Endothelial cell of umbilical vein (primary cell): ENCODE results near the gene DIP2C. TPM values are rescaled to one million over a fixed set of nuclear protein-coding genes. Genes with fewer than 3 reads are reported as not detected.

Source experiments
- BruUV-seq: library from RNA; stranded (reverse); fragments of 400-500 nt; replicated peaks from 2 replicates; lab custom pipeline; 2021; lab: Mats Ljungman, UMichigan
- CTCF ChIA-PET: fragments of 300-600, 350-600 bp; sonication (Branson Sonifier 250); formaldehyde crosslinking; loops from one replicate; lab custom pipeline; 2021; ENCODE audit warnings: antibody characterized with exemption, inconsistent platforms; lab: Charles Lee
- POLR2A ChIA-PET: fragments of 300-600, 350-600 bp; sonication (Branson Sonifier 250); formaldehyde crosslinking; loops from one replicate; lab custom pipeline; 2021; ENCODE audit warnings: antibody characterized with exemption, inconsistent platforms; lab: Charles Lee
- DNase-seq: peaks from one replicate; pipeline ENCODE4 v3.0.0-alpha.2; 2011; ENCODE audit warnings: low read depth, low spot score
- FAIRE-seq: peaks from 2 replicates; lab custom pipeline; 2011; peaks lifted over from hg19 to GRCh38; lab: Jason Lieb, UNC
- H2AFZ ChIP-seq: 2 replicates; pipeline ENCODE4 v1.6.0; 2012; ENCODE audit warnings: low read depth, low read length, control low read depth, inconsistent platforms
- H3K27ac ChIP-seq: 2 replicates; pipeline ENCODE4 v1.5.1; 2011; ENCODE audit warnings: low read depth, mild to moderate bottlenecking, control low read depth, low read length, moderate library complexity; ENCODE audit not compliant: insufficient read depth
- H3K27me3 ChIP-seq, 2 experiments: 2 replicates each; pipeline versions ENCODE4 v1.6.0 to v1.6.1; 2011; ENCODE audit warnings: low read length in 2 of 2, mixed read lengths in 1 of 2; ENCODE audit not compliant: control insufficient read depth in 2 of 2, insufficient read depth in 2 of 2
- H3K36me3 ChIP-seq, 2 experiments: 2 replicates in 1 of 2; 3 replicates in 1 of 2; pipeline ENCODE4 v1.5.1; 2011; ENCODE audit warnings: low read length in 2 of 2, mild to moderate bottlenecking in 1 of 2, moderate library complexity in 1 of 2; ENCODE audit not compliant: control insufficient read depth in 2 of 2, insufficient read depth in 2 of 2; ENCODE audit errors: extremely low read depth in 1 of 2
- H3K4me1 ChIP-seq: 3 replicates; pipeline ENCODE4 v1.5.1; 2011; ENCODE audit warnings: mild to moderate bottlenecking, low read length; ENCODE audit not compliant: control insufficient read depth, insufficient read depth; ENCODE audit errors: extremely low read depth
- H3K4me2 ChIP-seq: 2 replicates; pipeline ENCODE4 v1.6.1; 2011; ENCODE audit warnings: low read length, control low read depth, mixed read lengths; ENCODE audit not compliant: insufficient read depth
- H3K4me3 ChIP-seq, 3 experiments: fragments of 200-600 bp in 1 of 3; sonication (generic), shearing (Covaris generic) in 1 of 3; replicated peaks in 1 of 3; 2 replicates each; pipeline ENCODE4 v1.5.1; 2011 to 2016; ENCODE audit warnings: control low read depth in 3 of 3, low read length in 3 of 3, mild to moderate bottlenecking in 2 of 3, inconsistent platforms in 1 of 3, low read depth in 1 of 3, moderate library complexity in 1 of 3; ENCODE audit not compliant: insufficient read depth in 1 of 3
- H3K79me2 ChIP-seq: 2 replicates; pipeline ENCODE4 v1.6.0; 2012; ENCODE audit warnings: low read length, inconsistent platforms; ENCODE audit not compliant: control insufficient read depth, insufficient read depth
- H3K9ac ChIP-seq: replicated peaks from 2 replicates; pipeline ENCODE3; 2011; ENCODE audit warnings: low read length, control low read depth; ENCODE audit not compliant: insufficient read depth; ENCODE audit errors: extremely low read depth
- H3K9me1 ChIP-seq: replicated peaks from 3 replicates; pipeline ENCODE4 v1.6.0; 2011; ENCODE audit warnings: mild to moderate bottlenecking, low read length; ENCODE audit not compliant: control insufficient read depth, insufficient read depth; ENCODE audit errors: extremely low read depth
- H3K9me3 ChIP-seq: replicated peaks from 2 replicates; pipeline ENCODE4 v1.5.1; 2012; ENCODE audit warnings: low read length, inconsistent platforms; ENCODE audit not compliant: control insufficient read depth, insufficient read depth
- H4K20me1 ChIP-seq: replicated peaks from 2 replicates; pipeline ENCODE3; 2011; ENCODE audit warnings: mild to moderate bottlenecking, low read length; ENCODE audit not compliant: control insufficient read depth, insufficient read depth; ENCODE audit errors: extremely low read depth
- EZH2 ChIP-seq: IDR thresholded peaks from 2 replicates; pipeline ENCODE4 v1.6.1; 2012; ENCODE audit warnings: borderline replicate concordance, low read depth, mild to moderate bottlenecking, moderate library complexity, low read length, inconsistent platforms; ENCODE audit not compliant: severe bottlenecking
- FOS ChIP-seq: IDR thresholded peaks from 2 replicates; pipeline ENCODE4 v1.6.1; 2011; ENCODE audit warnings: mild to moderate bottlenecking, low read length, moderate library complexity, borderline replicate concordance; ENCODE audit not compliant: insufficient read depth
- GATA2 ChIP-seq: IDR thresholded peaks from 2 replicates; pipeline ENCODE4 v1.7.0; 2011; ENCODE audit warnings: low read depth, mild to moderate bottlenecking, moderate library complexity, mixed read lengths, low read length; ENCODE audit not compliant: insufficient read length, insufficient read depth
- JUN ChIP-seq: IDR thresholded peaks from 2 replicates; pipeline ENCODE4 v1.6.1; 2011; ENCODE audit warnings: borderline replicate concordance, low read depth; ENCODE audit not compliant: insufficient read length, insufficient read depth
- MAX ChIP-seq: IDR thresholded peaks from 2 replicates; pipeline ENCODE4 v1.6.1; 2011; ENCODE audit not compliant: insufficient read depth, insufficient read length
- MYC ChIP-seq: IDR thresholded peaks from one replicate; pipeline ENCODE4 v1.6.1; 2011; ENCODE audit warnings: mild to moderate bottlenecking, low read depth, low read length
- POLR2A ChIP-seq: IDR thresholded peaks from 2 replicates; pipeline ENCODE4 v1.6.1; 2012; ENCODE audit warnings: low read depth, mild to moderate bottlenecking, control low read depth, low read length
- POLR2AphosphoS5 ChIP-seq: IDR thresholded peaks from 2 replicates; pipeline ENCODE4 v1.6.1; 2012; ENCODE audit warnings: low read depth, mild to moderate bottlenecking, control low read depth, low read length, moderate library complexity; ENCODE audit not compliant: insufficient read depth
- dilution Hi-C: fragments of 300-500 bp; cut with MboI; formaldehyde crosslinking; loops from one replicate; pipeline ENCODE4 v1.15.0; 2019; ENCODE audit warnings: low sequenced_read_pairs; ENCODE audit not compliant: extremely low pct_ligation_motif_present
- intact Hi-C: fragments of 100-400 bp; cut with micrococcal nuclease; formaldehyde crosslinking; loops from one replicate; pipeline ENCODE4 v1.10.0; 2022
- polyA plus RNA-seq, 4 experiments: library from polyadenylated mRNA; depleted of rRNA in 3 of 4; stranded (reverse) in 3 of 4; unstranded in 1 of 4; fragments of >200 nt; gene quantifications; 2 replicates each; pipeline versions ENCODE4 v1.2.1 to v1.2.3, GENCODE V29; 2011 to 2012; ENCODE audit warnings: missing spikeins in 1 of 4
- total RNA-seq: library from RNA; stranded (reverse); gene quantifications from 2 replicates; pipeline ENCODE4 v1.2.3, GENCODE V29; 2021
- TF ChIP-seq, protein P1 (sequence below), 2 donors: IDR thresholded peaks; 1 replicate in 1 of 2; 2 replicates in 1 of 2; pipeline ENCODE4 v1.5.1; 2011; ENCODE audit warnings: low read length in 2 of 2, mild to moderate bottlenecking in 2 of 2, moderate library complexity in 2 of 2, control low read depth in 1 of 2, inconsistent platforms in 1 of 2, low read depth in 1 of 2; ENCODE audit not compliant: insufficient read depth in 1 of 2; ENCODE audit errors: extremely low read depth in 1 of 2

DIP2C gene
- total and polyA plus RNA-seq, 2 donors (not counting 3 experiments of a cell fraction or from before 2014, with no cell fraction given), result 3.6 to 10.7 TPM

GRCh38 chr10:469947-470338 lies 219.5 kb downstream of the DIP2C start:
- H3K9me3 ChIP-seq, result no peaks in the 10 kb centered on the region
- dilution Hi-C loops, result no loop called here
- BruUV-seq, result no TSS peak
- DNase-seq, result no peak
- ChIA-PET POLR2A (no interaction called here), CTCF (no interaction called here)
- H3K4me2 ChIP-seq, result no peak overlapping the region
- H2AFZ ChIP-seq, result no peak overlapping the region
- no peak overlapping the region for H3K27ac ChIP-seq
- no peak for TF ChIP-seq GATA2
- TF ChIP-seq POLR2A, result no peak
- no peak for TF ChIP-seq JUN
- no peak for TF ChIP-seq FOS
- no peak for TF ChIP-seq MAX
- no peak for TF ChIP-seq POLR2AphosphoS5
- TF ChIP-seq, protein P1, sequence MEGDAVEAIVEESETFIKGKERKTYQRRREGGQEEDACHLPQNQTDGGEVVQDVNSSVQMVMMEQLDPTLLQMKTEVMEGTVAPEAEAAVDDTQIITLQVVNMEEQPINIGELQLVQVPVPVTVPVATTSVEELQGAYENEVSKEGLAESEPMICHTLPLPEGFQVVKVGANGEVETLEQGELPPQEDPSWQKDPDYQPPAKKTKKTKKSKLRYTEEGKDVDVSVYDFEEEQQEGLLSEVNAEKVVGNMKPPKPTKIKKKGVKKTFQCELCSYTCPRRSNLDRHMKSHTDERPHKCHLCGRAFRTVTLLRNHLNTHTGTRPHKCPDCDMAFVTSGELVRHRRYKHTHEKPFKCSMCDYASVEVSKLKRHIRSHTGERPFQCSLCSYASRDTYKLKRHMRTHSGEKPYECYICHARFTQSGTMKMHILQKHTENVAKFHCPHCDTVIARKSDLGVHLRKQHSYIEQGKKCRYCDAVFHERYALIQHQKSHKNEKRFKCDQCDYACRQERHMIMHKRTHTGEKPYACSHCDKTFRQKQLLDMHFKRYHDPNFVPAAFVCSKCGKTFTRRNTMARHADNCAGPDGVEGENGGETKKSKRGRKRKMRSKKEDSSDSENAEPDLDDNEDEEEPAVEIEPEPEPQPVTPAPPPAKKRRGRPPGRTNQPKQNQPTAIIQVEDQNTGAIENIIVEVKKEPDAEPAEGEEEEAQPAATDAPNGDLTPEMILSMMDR (IDR thresholded peaks at IDR 0.05; ENCODE audit: extremely low read depth in 1 of 2, insufficient read depth in 1 of 2, low read depth in 1 of 2, low read length in 2 of 2), result no peak
- no peak for TF ChIP-seq MYC
- TF ChIP-seq EZH2, result no peak
- H3K4me1 ChIP-seq, result no peaks in the 10 kb centered on the region
- H3K36me3 ChIP-seq, result no peaks in the 10 kb centered on the region
- H4K20me1 ChIP-seq, result no peaks in the 10 kb centered on the region
- no peaks in the 10 kb centered on the region for H3K79me2 ChIP-seq
- H3K9me1 ChIP-seq, result no peaks in the 10 kb centered on the region
- no peaks in the 10 kb centered on the region for H3K27me3 ChIP-seq
- intact Hi-C loops, result no loop called here
- H3K4me3 ChIP-seq, result no peak overlapping the region
- H3K9ac ChIP-seq, result no peak overlapping the region
- no peak for FAIRE-seq
